GM21737 (cell line): ENCODE measurements around the gene KCNS3.

ENCODE experiments used
- ATAC-seq: cut with Tn5 transposase; IDR thresholded peaks from one replicate; pipeline ENCODE4 v1.9.1; 2021; ENCODE audit warnings: mild to moderate bottlenecking, moderate library complexity; ENCODE audit not compliant: unreplicated experiment

KCNS3 gene

DNA sequence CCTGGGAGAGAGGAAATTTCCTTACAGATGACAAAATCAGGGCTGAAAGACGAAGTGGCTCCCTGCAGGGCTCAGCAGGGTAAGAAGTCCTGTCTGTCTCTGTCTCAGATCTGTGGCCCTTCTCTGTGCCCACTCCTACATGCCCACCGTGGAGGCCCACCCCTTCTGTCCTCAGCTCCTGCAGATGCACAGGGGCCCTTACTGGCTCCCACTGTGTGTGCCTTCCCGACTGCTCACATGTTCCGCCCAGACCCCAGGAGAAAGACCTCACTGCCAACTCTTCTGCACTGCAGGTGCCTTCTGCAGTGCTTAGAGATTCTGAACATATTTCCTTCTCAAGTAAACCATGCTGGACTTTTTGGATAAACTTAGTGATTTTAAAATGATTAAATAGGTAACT, 1.9 kb upstream of the KCNS3 start:
- ATAC-seq: no peak

DNA sequence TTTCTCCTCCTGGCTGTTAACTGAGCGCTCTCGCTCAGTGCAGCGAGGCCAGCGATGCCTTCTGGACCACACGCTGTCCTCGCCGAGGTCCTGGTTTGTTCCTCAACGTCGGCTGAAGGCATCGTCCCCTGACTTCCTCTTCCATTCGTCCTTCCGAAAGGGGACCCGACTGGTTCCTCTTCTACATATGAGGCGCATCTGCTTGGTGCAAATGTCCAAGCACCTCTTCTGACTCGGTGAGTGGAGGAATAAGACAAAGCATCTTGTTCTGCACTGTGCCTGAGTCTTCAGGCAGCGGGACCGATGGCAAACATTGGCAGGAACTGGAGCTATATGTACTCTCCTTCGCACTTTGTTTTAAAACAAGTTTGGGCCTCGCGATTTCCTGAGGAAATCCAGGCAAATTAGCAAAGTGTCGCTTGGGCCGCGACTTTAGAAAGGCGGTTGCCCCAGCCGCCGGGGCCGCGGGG, 621 bp upstream of the KCNS3 start:
- peak; percentile 14 for ATAC-seq

DNA sequence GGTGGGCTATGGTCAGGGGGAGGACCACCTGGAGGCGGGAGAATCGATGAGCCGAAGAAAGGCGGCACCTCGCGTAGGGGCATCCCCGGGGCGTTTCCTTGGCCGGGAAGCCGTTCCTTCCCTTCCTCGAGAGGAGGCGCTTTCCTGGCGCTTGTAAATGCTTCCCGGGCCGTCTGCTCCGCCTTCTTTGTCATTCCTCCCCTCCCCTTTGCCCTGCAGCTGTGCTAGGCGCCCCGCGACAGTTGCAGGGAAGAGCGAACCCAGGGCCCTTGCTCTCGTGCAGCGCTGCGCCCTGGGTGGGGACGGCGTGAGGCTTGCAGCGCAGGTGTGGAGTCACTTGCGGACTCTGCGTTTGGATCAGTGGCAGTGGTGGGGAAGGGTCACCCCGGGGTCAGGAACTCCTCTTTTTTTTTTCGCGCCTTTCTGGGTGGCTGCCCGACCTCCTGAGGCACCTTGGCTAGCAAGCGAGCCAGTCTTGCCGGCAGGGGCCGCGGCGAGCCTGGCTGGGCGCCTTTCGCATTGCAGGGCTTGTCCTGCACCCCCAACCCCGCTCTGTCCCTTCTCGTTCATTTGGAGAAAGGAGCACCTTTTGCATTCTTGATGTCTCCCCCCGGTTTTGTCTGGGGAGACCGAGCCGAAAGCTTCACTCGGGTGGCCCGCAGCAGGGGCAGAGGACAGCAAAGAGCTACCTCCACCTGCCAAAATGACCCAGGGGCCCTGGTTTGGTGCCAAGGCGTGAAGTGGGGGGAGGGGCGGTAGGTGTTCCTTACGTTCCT, 858 bp downstream of the KCNS3 start:
- no peak for ATAC-seq

DNA sequence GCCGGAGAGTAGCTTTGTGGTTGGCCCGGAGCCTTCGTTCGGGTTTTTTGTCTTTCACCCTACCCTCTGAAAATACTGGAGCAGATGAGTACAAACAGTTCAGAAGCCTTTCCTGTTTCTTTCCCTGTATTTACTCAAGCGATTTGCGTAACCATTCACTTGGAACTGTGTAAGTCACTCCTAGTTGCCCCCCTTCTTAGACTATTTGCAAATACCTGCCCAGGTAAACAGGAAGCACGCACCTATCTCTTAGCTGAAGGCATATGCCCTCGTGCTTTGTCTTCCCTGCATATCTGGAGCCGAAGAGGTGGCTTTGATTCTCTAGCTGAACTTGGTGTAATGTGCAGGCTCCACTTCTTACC, 1.4 kb downstream of the KCNS3 start:
- ATAC-seq: no peak

DNA sequence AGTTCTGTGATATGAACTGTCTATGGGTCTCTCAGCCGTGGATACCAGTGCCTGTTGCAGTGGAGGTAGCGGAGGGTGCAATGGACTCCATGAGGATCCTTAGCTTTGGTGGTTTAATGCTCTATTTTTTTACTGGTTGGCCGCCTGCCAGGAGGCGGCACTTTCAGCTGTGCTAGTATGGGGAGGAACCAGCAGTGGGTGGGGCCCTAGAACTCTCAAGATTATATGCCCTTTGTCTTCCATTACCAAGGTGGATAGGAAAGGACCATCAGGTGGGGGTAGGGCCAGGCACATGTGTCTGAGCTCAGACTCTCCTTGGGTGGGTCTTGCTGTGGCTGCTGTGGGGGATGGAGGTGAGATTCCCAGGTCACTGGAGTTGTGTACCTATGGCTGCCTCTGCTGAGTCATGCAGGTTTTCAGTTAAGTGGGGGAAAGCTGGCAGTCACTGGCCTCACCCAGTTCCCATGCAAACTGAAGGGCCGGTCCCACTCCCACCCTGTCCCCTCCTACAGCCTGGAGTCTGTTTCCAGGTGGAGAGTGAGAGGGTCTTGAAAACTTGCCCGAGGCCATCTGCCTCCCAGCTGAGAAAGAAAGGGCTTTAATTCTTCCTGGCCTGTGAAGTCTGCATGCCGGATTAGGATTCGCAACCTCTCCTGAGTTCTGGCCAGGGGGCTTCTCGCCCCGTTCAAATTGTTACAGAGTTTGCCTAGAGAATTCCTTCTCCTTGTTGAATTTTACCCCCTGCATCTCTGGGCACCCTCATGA, 14.5 kb downstream of the KCNS3 start:
- ATAC-seq: no peak

DNA sequence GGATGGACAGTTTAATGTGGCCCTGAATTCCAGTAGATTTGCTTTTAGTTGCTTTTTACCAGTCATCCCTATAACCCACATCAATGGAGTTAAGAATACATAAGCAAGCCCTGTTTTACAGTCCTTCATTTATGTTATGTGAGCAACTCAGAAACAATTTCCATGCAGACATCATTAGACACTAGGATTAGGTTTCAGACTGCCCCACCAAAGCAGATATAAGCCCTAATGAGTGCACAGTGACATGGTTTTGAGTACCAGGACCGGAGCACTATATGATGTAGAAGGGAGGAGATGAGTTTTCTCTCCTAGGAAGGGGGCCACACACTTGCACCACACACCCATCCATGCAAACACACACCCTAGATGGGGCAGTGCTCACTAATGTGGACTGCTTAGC, 15.5 kb downstream of the KCNS3 start:
- no peak for ATAC-seq

DNA sequence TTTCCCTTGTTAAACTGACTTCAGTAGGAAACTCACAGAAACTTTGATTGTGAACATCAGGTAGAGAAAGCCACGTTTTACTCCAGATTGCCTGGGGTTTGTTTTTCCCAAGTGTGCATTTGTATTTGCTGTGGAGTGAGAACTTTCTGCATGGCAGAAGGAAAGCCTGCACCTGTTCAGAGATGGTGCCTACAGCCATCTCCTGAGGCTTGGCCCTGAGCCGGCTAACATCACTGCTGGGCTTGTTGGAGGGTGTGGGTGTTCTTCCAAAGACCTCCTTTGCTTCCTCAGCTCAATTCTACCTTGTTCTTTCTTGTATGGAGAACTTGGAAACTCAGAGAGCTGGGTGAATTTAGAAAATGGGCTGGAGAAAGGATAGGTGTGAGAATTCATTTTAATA, 16.1 kb downstream of the KCNS3 start:
- ATAC-seq: no peak

DNA sequence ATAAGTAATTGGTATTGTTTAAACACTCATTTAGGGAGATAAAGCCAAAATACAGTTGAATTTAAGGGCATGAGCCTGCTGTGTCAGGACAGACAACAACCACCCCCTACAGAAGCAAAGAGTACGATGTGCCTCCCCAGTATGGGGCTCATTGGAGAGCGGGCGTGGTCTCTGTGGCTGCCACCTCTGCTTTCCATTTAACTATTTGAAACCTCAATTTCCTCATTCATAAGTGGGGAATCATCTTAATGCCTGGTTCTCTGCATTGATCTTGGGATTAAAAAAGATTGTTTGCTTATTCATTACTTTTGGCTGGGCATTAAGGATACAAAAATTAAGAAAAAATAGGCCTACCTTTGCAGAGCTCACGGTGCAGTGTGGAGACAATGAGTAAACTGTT, 21.4 kb downstream of the KCNS3 start:
- ATAC-seq: no peak

DNA sequence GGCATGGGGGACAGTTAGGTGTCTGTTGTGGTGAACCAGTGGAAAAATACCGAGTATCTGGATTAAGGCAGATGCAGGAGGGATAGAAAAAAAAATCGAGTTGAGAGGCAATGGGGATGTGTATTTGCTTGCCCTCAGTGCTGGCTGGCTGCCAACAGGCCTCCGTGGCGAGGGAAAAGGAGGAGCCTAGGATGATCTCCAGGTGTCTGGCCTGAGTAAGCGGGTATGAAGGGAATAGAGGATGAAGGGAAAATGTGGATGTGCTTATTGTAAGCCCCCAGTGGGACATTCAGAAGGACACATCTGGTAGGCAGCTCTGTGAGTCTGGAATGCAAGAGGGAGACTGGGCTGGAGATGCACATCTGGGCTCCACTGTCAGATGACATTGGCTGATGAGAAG, 22.8 kb downstream of the KCNS3 start:
- ATAC-seq: no peak

DNA sequence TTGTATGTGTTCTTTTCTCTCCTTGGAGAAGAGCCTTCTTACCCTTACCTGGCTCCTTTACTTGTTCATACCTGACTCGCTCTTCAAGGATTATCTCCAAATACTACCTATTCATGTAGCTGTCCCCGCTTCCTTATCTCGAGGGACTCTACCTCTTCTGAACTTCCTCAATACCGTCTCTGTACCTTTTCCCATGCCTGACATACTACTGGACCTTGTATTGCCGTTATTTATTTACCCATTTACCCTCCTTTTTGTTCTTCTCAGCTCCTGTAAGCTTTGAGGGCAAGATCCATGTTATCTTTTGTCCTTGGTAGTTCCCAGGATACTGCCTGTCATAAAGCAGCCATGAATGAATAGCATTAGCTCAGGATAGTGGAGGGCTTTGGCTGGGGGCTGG, 32.5 kb downstream of the KCNS3 start:
- no peak for ATAC-seq

DNA sequence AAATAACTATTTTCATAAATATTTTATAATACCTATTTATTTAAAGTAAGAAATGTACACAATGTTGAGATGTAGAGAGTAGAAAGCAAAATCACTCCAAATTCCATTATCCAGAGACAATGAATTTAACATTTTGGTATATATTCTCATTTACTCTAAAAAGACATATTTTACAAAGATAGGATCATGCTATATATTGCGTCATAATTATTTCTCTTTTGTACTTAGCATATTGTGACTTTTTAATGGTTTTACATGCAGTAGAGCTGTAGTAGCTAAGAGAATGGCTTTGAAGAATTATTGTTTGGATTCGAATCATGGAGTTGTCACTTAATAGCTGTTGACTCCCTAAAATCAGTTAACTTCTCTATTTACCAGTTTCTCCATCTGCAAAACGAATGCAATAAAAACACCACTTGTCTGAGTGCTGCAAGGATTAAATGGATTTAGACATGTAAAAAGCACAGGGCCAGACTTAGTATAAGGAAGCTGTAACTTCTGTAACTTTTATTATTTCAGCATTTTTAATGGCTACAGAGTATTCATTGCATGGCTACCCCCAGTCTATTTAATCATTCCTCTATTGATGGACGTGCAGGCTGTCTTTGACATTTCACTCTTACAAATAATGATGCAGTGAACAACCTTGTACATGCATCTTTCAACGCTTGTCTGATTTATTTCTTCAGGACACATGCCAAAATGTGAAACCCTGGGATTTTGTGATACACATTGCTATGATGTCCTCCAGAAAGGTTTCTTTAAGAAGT, 33.2 kb downstream of the KCNS3 start:
- no peak for ATAC-seq

DNA sequence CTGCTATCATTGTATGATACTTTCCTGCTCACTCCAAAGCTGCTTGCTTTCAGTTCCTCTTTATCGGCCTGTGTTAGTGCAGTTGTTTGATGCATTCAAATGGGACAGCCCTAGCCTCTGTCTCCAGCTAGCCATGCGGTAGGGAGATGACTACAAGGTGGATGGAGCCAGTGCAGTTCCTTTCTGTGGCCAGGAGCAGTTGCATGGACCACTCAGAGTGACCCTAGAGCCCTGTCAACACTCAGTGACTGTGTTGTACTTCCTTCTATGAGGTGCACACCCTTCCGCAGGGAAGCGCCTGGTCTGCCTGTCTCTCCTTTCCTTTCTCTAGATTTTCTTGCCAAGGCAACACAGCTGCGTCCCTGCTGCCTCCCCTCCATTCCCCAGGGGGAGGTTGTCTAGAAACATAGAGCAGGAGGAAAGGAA, 33.8 kb downstream of the KCNS3 start:
- ATAC-seq: peak; percentile 97

DNA sequence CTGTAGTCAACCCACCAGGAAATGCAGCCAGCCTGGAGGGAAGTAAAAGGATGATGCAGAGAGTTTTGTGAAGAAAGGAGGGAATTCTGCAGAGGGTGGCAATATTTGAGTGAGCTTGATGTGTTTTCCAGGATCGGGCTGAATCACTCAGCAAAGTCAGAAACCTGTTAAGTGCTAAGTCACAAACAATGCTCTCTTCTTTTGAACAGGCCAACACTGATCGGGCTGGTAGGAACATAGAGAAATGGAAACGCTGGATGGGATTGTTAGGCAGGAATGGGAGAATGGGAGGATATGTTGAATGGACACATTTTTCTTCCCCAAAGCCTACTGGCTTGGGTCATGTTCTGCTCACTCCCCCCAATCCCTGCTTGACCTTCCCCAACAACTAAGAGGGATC, 36.6 kb downstream of the KCNS3 start:
- no peak for ATAC-seq

DNA sequence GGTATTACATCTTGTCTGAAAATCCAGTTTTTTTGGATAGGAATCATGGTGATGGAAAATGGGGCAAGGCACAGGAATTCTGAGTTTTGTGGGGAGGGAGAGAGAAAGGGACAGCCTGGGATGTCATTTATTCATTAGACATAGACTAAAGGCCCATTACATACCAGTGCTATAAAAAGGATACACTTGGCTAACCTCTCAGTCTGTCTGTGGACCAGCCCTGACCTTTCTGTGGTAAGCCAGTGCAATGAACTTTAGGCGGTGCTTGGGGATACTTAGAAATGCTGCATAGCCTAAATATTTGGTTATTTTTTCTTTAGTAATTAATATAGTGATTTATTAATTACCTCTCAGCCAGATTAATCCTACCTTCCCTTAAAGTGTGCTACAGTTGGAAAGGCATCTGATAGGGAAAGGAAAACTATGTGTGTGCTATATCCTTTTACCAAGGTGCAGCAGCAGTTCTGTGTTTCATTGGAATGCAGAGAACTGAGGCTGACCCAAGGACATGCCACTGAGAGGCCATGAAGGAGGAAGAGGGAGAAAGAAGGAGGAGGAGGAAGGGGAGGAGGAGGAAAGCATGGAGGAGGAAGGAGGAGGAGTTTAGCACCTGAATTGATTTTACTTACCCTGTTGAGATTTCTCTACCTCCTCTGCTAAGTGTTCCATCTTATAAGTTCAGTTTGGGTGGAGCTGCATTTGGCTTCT, 37.5 kb downstream of the KCNS3 start:
- no peak for ATAC-seq

DNA sequence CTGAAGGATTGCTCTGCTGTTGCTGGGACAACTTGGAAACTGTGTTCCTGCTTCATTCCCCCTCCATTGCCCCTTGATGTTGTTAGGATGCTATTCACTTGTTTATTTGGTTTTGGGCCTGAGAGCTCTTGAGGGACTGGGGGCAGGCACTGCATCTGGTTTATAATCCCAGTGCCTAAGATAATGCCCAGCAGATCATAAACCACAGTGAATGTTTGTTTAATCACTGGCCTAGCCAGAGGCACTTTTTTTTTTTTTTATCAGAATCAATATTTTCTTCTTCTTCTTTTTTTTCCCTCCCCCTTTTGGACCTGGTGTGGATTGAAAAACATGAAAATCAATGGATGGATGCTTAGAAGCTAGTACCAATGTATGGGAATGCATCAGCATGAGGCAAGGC, 38.1 kb downstream of the KCNS3 start:
- ATAC-seq: no peak

DNA sequence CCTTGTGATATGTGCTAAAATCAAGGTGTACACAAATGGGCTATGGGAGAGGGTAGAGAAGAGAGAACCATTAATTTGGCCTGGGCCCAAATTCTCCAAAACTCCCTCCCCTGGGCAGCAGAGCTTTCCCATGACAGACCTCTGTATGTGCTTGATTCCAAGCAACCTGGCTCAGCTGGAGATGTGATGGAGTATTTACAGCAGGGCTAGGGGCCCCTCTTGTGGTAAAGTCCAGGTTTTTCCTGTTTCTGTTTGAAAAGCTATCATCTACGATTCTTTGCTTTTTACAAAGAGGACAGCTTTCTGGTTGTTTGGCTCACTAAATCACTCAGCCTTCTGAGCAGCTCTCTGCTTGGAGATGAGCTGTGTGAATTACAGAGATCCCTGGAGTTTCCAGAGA, 40.3 kb downstream of the KCNS3 start:
- no peak for ATAC-seq

DNA sequence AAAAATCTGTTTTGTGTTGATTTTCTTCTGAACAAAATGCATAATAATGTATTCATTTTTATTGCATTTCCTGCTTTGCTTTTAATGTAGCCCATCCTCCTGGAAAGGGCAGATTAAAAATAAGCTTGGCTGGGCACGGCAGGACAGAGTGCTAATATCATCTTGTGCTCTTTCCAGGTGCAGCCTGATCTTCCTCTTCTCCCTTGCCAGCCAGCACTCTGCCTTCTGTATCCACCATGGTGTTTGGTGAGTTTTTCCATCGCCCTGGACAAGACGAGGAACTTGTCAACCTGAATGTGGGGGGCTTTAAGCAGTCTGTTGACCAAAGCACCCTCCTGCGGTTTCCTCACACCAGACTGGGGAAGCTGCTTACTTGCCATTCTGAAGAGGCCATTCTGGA, 52.3 kb downstream of the KCNS3 start:
- ATAC-seq: no peak

DNA sequence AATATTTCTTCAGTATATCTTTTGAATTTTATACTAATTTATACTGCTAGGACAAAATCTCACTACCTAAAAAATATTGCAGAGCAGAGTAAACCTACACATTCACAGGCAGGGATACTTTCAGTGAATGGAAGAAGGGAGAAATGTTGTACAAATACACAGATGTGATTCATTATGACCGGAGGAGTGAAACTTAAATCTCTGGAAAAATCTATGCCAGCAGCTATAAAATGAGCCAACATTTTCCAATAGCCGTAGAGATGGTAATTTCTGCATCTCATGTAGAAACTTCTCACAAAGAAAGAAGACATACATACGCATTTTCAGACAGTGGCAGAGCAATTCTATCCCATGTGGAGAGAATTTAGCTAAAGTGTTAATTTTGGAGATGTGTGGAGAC, 54.8 kb downstream of the KCNS3 start:
- no peak for ATAC-seq

DNA sequence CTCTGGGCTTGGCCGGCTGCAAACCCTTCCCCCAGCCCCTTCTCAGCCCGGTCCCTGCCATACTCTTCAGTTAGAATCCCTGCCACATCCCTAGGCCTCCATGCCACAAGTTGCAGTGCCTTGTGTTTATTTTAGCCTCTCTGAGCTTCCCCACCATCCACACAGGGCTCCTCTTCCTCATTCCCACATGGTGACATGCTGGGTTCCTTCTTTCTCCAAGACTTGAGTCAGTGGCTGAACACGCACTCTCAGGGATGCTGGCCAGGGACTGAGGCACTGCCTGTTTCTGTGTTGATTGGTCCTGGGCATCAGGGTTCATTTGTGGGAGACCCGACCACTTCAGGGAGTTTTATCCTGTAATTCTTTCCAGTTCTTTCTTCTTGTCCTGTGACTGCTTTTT, 56.3 kb downstream of the KCNS3 start:
- ATAC-seq: no peak

DNA sequence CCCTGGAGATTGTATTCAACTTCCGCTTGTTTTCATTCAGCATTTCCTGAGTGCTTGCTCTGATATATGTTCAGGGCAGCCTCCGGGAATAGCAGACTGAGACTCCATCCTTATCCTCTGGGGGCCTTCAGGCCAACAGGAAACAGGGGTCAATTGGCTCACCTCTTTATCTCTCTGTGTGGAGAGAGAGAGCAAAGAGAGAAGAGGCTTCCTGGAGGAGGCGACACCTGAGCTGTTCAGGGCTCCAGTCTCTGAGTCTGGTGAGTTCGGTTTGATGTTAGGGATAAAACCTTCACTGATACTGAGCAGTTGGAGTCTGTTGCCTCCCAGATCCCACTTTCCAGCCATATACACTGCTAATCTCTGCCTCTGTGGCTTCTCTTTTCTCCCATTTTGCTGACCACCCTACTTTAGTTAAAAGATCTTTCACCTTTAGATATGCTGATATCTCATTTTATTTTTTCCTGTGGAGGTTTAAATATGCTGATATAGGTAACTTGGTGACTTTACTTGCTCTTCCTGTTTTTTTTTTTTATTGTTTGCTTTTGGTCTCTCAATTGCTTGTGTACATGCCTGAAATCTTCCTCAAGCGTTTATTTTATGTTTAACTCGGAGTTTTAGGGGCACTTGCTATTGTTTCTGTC, 56.9 kb downstream of the KCNS3 start:
- no peak for ATAC-seq

DNA sequence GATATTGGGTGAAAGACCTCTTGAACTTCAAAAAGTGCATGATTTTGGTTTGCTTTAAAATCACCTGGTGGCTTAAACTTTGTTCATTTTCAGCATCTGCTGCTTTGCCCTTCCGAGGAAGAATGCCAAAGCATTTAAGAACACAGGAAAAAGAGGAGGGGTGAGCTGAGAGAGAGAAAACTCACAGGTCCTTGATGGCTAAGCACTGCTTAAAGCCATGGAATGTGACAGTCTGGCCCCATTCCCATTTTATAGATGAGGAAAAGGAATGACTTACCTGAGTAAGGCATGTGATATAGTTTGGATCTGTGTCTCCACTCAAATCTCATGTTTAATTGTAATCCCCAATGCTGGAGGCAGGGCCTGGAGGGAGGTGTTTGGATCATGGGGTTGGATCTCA, 58.1 kb downstream of the KCNS3 start:
- ATAC-seq: no peak
